SK-N-SH (cell line): ENCODE measurements around the gene LPP. TPM values are rescaled to one million over a fixed set of nuclear protein-coding genes. Genes with fewer than 3 reads are reported as not detected.

ENCODE experiments used
- CTCF ChIA-PET: fragments of 300-600, 350-600 bp; formaldehyde crosslinking; extraction: SDS; loops from one replicate; lab custom pipeline; 2021; lab: Yijun Ruan, JAX
- POLR2A ChIA-PET: fragments of 350-600 bp; sonication (Branson Sonifier 250); formaldehyde crosslinking; extraction: SDS; loops from one replicate; lab custom pipeline; 2020; ENCODE audit warnings: antibody characterized with exemption, inconsistent platforms; lab: Yijun Ruan, JAX
- DNase-seq: peaks from one replicate; pipeline ENCODE4 v3.0.0; 2012
- H2AFZ ChIP-seq: fragments of 200-600 bp; sonication (generic); 2 replicates; pipeline ENCODE4 v1.8.1; 2016; ENCODE audit warnings: antibody characterized with exemption, mild to moderate bottlenecking, low read depth
- H3F3A ChIP-seq: fragments of 200-600 bp; sonication (generic); replicated peaks from 2 replicates; pipeline ENCODE3; 2016; ENCODE audit warnings: antibody characterized with exemption, mild to moderate bottlenecking; ENCODE audit not compliant: insufficient read depth
- H3K27ac ChIP-seq, 2 experiments: fragments of 200-500 bp in 1 of 2; fragments of 200-600 bp in 1 of 2; sonication (Bioruptor generic) in 1 of 2; sonication (generic), shearing (Covaris generic) in 1 of 2; 2 replicates each; pipeline versions ENCODE4 v1.5.1 to v1.6.1; 2014 to 2016; ENCODE audit warnings: low read depth in 2 of 2, inconsistent platforms in 1 of 2, low read length in 1 of 2, mild to moderate bottlenecking in 1 of 2, mixed read lengths in 1 of 2
- H3K27me3 ChIP-seq: fragments of 200-600 bp; sonication (generic), shearing (Covaris generic); 2 replicates; pipeline ENCODE4 v1.6.1; 2016; ENCODE audit warnings: mixed run types; ENCODE audit not compliant: insufficient read depth
- H3K36me3 ChIP-seq, 2 experiments: fragments of 200-500 bp in 1 of 2; fragments of 200-600 bp in 1 of 2; sonication (Bioruptor generic) in 1 of 2; sonication (generic) in 1 of 2; replicated peaks in 1 of 2; 2 replicates each; pipeline versions ENCODE3 to v1.5.1; 2014 to 2016; ENCODE audit warnings: low read length in 1 of 2, mild to moderate bottlenecking in 1 of 2; ENCODE audit not compliant: insufficient read depth in 2 of 2, control insufficient read depth in 1 of 2
- H3K4me1 ChIP-seq, 2 experiments: fragments of 200-500 bp in 1 of 2; fragments of 200-600 bp in 1 of 2; sonication (Bioruptor generic) in 1 of 2; sonication (generic), shearing (Covaris generic) in 1 of 2; 2 replicates each; pipeline versions ENCODE4 v1.5.1 to v1.6.1; 2014 to 2016; ENCODE audit warnings: low read depth in 1 of 2, low read length in 1 of 2, mixed run types in 1 of 2; ENCODE audit not compliant: insufficient read depth in 2 of 2, control insufficient read depth in 1 of 2
- H3K4me2 ChIP-seq: fragments of 200-600 bp; sonication (generic), shearing (Covaris generic); 2 replicates; pipeline ENCODE4 v1.6.1; 2017; ENCODE audit warnings: mixed run types
- H3K4me3 ChIP-seq, 2 experiments: fragments of 200-500 bp in 1 of 2; fragments of 200-600 bp in 1 of 2; sonication (Bioruptor generic) in 1 of 2; sonication (generic), shearing (Covaris generic) in 1 of 2; 2 replicates each; pipeline versions ENCODE4 v1.5.1 to v1.8.1; 2014 to 2016; ENCODE audit warnings: low read depth in 2 of 2, inconsistent platforms in 1 of 2, low read length in 1 of 2, mild to moderate bottlenecking in 1 of 2, mixed read lengths in 1 of 2, moderate library complexity in 1 of 2
- H3K79me2 ChIP-seq: fragments of 200-600 bp; sonication (generic); 2 replicates; pipeline ENCODE4 v1.8.1; 2017; ENCODE audit warnings: mild to moderate bottlenecking; ENCODE audit not compliant: insufficient read depth
- H3K9ac ChIP-seq: fragments of 200-600 bp; sonication (generic); 2 replicates; pipeline ENCODE4 v1.6.1; 2017; ENCODE audit warnings: mixed run types
- H3K9me2 ChIP-seq: fragments of 200-600 bp; sonication (generic); 2 replicates; pipeline ENCODE4 v1.6.1; 2017; ENCODE audit warnings: mixed run types
- H3K9me3 ChIP-seq: fragments of 200-600 bp; sonication (generic); 2 replicates; pipeline ENCODE4 v1.6.1; 2017; ENCODE audit warnings: mixed run types, mild to moderate bottlenecking, moderate library complexity
- H4K20me1 ChIP-seq: fragments of 200-600 bp; sonication (generic); 2 replicates; pipeline ENCODE4 v1.6.1; 2017; ENCODE audit warnings: mild to moderate bottlenecking, mixed run types; ENCODE audit not compliant: insufficient read depth
- FOXJ3 ChIP-seq: sonication (generic); formaldehyde crosslinking; IDR thresholded peaks from 2 replicates; pipeline ENCODE4 v1.5.1; 2020; ENCODE audit warnings: mild to moderate bottlenecking, missing genetic modification reagents
- GATA2 ChIP-seq: sonication (generic); formaldehyde crosslinking; IDR thresholded peaks from 2 replicates; pipeline ENCODE4 v1.5.0; 2020; ENCODE audit warnings: mild to moderate bottlenecking, missing genetic modification reagents
- MEF2A ChIP-seq: IDR thresholded peaks from 2 replicates; pipeline ENCODE4 v1.4.0; 2012; ENCODE audit warnings: low read depth, borderline replicate concordance
- MXI1 ChIP-seq: IDR thresholded peaks from 2 replicates; pipeline ENCODE4 v1.6.1; 2012; ENCODE audit warnings: mild to moderate bottlenecking, low read depth, low read length, improper control_type of control experiment
- NFIC ChIP-seq: IDR thresholded peaks from 2 replicates; pipeline ENCODE4 v1.4.0; 2012; ENCODE audit warnings: borderline replicate concordance
- RAD21 ChIP-seq: IDR thresholded peaks from 2 replicates; pipeline ENCODE4 v1.6.1; 2012; ENCODE audit warnings: mild to moderate bottlenecking, low read length
- RFX5 ChIP-seq: IDR thresholded peaks from 2 replicates; pipeline ENCODE4 v1.6.1; 2012; ENCODE audit warnings: mild to moderate bottlenecking, improper control_type of control experiment, low read length
- RXRA ChIP-seq: IDR thresholded peaks from 2 replicates; pipeline ENCODE4 v1.4.0; 2012; ENCODE audit warnings: low read depth, mild to moderate bottlenecking, borderline replicate concordance
- TCF12 ChIP-seq: IDR thresholded peaks from 2 replicates; pipeline ENCODE4 v1.4.0; 2012
- ZBTB33 ChIP-seq: IDR thresholded peaks from 2 replicates; pipeline ENCODE4 v1.4.0; 2012; ENCODE audit warnings: low read depth, borderline replicate concordance
- WGBS: methylation state at CpG from one replicate; pipeline ENCODE4 v1.1.6; 2017; ENCODE audit warnings: low lambda C conversion rate; 5-methylcytosine and 5-hydroxymethylcytosine counted together
- polyA plus RNA-seq, 3 experiments: library from polyadenylated mRNA; depleted of rRNA; stranded (reverse); fragments of >200 nt; gene quantifications; 2 replicates each; pipeline ENCODE4 v1.2.3, GENCODE V29; 2012
- TF ChIP-seq, protein P1 (sequence below): IDR thresholded peaks from 2 replicates; pipeline ENCODE4 v1.4.0; 2012; ENCODE audit warnings: low read depth
- TF ChIP-seq, protein P2 (sequence below): fragments of 150-350 bp; IDR thresholded peaks from 2 replicates; pipeline ENCODE4 v1.6.1; 2016; ENCODE audit warnings: mild to moderate bottlenecking, low read depth, low read length
- TF ChIP-seq, protein P3 (sequence below): fragments of 150-350 bp; IDR thresholded peaks from 2 replicates; pipeline ENCODE4 v1.6.1; 2017; ENCODE audit warnings: antibody characterized with exemption, low read length, low read depth, borderline replicate concordance

Gene LPP
- polyA plus RNA-seq, 1 of the 3 experiments (the other 2 are of a cell fraction) = 6.6 TPM

DNA sequence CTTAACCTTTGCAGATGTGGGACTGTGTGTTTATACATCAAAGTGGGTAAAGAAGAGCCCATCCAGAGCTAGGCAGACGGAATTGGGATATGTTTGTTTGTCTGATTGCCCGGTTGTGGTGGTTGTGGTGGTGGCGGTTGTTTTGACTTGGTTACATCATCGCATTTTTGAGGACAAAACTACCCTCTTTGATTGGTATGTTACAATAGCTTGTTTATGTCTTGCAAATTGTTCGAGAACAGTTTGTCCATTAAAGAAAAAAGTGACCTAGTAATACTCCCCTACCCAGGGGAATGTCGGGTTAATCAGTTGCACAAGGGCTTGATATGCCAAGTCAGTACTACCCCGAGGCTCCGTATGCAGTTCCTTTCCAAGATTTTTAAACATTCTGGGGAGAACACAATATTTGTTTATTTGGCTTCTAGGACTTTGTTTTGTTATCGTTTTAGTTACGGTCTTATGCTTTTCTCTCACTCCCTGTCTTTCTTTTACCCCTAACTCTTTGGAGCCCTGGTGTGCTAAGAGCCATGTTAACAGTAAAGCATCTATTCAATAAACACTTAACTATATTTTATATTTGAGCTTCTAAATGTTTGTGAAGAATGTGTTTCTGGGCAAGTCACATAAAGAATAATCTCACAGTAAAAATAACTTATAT, 315.4 kb downstream of the LPP start (continued):
- TF ChIP-seq MXI1 (no peak), MEF2A (no peak), GATA2 (CRISPR knock-in tag) (no peak), RAD21 (no peak), RXRA (no peak)
- TF ChIP-seq, protein P1, sequence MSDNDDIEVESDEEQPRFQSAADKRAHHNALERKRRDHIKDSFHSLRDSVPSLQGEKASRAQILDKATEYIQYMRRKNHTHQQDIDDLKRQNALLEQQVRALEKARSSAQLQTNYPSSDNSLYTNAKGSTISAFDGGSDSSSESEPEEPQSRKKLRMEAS = no peak

- TF ChIP-seq ZBTB33 (no peak), RAD21 (no peak), TCF12 (no peak), NFIC (no peak), FOXJ3 (CRISPR knock-in tag) (no peak), RFX5 (no peak)
- TF ChIP-seq, protein P2, sequence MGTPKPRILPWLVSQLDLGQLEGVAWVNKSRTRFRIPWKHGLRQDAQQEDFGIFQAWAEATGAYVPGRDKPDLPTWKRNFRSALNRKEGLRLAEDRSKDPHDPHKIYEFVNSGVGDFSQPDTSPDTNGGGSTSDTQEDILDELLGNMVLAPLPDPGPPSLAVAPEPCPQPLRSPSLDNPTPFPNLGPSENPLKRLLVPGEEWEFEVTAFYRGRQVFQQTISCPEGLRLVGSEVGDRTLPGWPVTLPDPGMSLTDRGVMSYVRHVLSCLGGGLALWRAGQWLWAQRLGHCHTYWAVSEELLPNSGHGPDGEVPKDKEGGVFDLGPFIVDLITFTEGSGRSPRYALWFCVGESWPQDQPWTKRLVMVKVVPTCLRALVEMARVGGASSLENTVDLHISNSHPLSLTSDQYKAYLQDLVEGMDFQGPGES = no peak
- TF ChIP-seq, protein P3, sequence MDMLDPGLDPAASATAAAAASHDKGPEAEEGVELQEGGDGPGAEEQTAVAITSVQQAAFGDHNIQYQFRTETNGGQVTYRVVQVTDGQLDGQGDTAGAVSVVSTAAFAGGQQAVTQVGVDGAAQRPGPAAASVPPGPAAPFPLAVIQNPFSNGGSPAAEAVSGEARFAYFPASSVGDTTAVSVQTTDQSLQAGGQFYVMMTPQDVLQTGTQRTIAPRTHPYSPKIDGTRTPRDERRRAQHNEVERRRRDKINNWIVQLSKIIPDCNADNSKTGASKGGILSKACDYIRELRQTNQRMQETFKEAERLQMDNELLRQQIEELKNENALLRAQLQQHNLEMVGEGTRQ = no peak
- ChIA-PET POLR2A (no interaction called here), CTCF (no interaction called here)
- H3K4me3 ChIP-seq = no peak overlapping the region
- peaks cover 15% of the 10 kb centered on the region for H3F3A ChIP-seq
- peaks cover 52% of the 10 kb centered on the region for H3K79me2 ChIP-seq
- H3K4me1 ChIP-seq = peaks cover 0 to 10% of the 10 kb centered on the region in 2 experiments; a peak in 2 of 4 replicates
- no peaks in the 10 kb centered on the region for H3K9me2 ChIP-seq
- peaks cover 0 to 23% of the 10 kb centered on the region in 2 experiments for H3K36me3 ChIP-seq
- H3K27me3 ChIP-seq = no peaks in the 10 kb centered on the region
- no peak overlapping the region for H3K9ac ChIP-seq
- H3K9me3 ChIP-seq = no peaks in the 10 kb centered on the region
- no peak for DNase-seq
- H3K27ac ChIP-seq = no peak overlapping the region
- H2AFZ ChIP-seq = no peak overlapping the region
- WGBS = 63% methylated on average over 4 of the region's 4 CpGs
- no peaks in the 10 kb centered on the region for H4K20me1 ChIP-seq
- no peak overlapping the region for H3K4me2 ChIP-seq
These were observed 316.7 kb downstream of the LPP start for GRCh38 chr3:188470508-188471130.
